ENCODE measurements around the gene AMDHD2. TPM values are rescaled to one million over a fixed set of nuclear protein-coding genes. Genes with fewer than 3 reads are reported as not detected.

The AMDHD2 gene
- total and polyA plus RNA-seq, 2 of the 8 experiments (the other 6 are each of a cell fraction or from before 2014, with no cell fraction given) = 43.0 to 54.6 TPM

- peaks cover 0 to 15% (median 4%) of the 10 kb centered on the region in 4 experiments; a peak in 4 of 8 replicates for H3K36me3 ChIP-seq (ENCODE audit: control insufficient read depth in 2 of 4, insufficient read depth in 4 of 4, low read length in 3 of 4)
- H2BK12ac ChIP-seq (ENCODE audit: low read depth, low read length) = no peak overlapping the region
- H3K9me3 ChIP-seq (ENCODE audit: insufficient read depth in 2 of 2, low read depth in 1 of 2, low read length in 1 of 2) = no peaks in the 10 kb centered on the region
- H3K9ac ChIP-seq (replicated peaks in 1 of 4; ENCODE audit: extremely low read depth in 1 of 4, low read depth in 3 of 4, low read length in 3 of 4) = no peak overlapping the region
- H3K18ac ChIP-seq (ENCODE audit: extremely low read depth, low read length) = no peak overlapping the region
- 0 out of 4 replicates have a peak, but pooled peaks cover 0 to 2% of the 10 kb centered on the region in 2 experiments for H3K79me2 ChIP-seq (ENCODE audit: control insufficient read depth in 1 of 2, insufficient read depth in 2 of 2, low read length in 2 of 2)
- no peak for TF ChIP-seq RXRA (IDR thresholded peaks at IDR 0.05; ENCODE audit: insufficient read depth, low read depth, low read length)
- no peak for TF ChIP-seq JUN (IDR thresholded peaks at IDR 0.05; ENCODE audit: low read depth, low read length)
- no peak for TF ChIP-seq MAFK (IDR thresholded peaks at IDR 0.05; ENCODE audit: low read depth, low read length)
- TF ChIP-seq SIX5 (IDR thresholded peaks at IDR 0.05; ENCODE audit: low read depth, low read length) = no peak
- TF ChIP-seq FOSL1 (IDR thresholded peaks at IDR 0.05; ENCODE audit: insufficient read depth, low read depth, low read length) = no peak
- no peak for TF ChIP-seq CBX8 (IDR thresholded peaks at IDR 0.05; ENCODE audit: borderline replicate concordance, low read depth, low read length)
- TF ChIP-seq USF2 (IDR thresholded peaks at IDR 0.05; ENCODE audit: low read length) = no peak
- no peak overlapping the region for H2BK20ac ChIP-seq (ENCODE audit: low read length)
- H3K27me3 ChIP-seq (replicated peaks in 1 of 4; ENCODE audit: control insufficient read depth in 3 of 4, extremely low read depth in 1 of 4, insufficient read depth in 3 of 4, low read length in 3 of 4) = no peaks in the 10 kb centered on the region
- H2BK5ac ChIP-seq (ENCODE audit: low read depth, low read length) = no peak overlapping the region
- H3K14ac ChIP-seq (ENCODE audit: insufficient read length) = no peak overlapping the region
- H2AK5ac ChIP-seq (ENCODE audit: low read depth, low read length) = no peak overlapping the region
- H2BK120ac ChIP-seq (replicated peaks; ENCODE audit: low read depth, low read length) = no peak overlapping the region
- 94% methylated on average over 5 of the region's 5 CpGs; no CpG with 5 or more reads in 1 of the 2 experiments for WGBS, 2 experiments (ENCODE audit: extremely low coverage in 1 of 2, insufficient coverage in 1 of 2, insufficient read length in 1 of 2, insufficient replicate concordance in 2 of 2, low coverage in 1 of 2, low lambda C conversion rate in 2 of 2, missing lambda C conversion rate in 1 of 2)
- H3K4me1 ChIP-seq (replicated peaks in 1 of 4; ENCODE audit: control insufficient read depth in 3 of 4, insufficient read depth in 4 of 4, low read length in 3 of 4) = no peaks in the 10 kb centered on the region
- H3K27ac ChIP-seq (ENCODE audit: low read depth, low read length) = no peak overlapping the region
- no peak overlapping the region for H3K4ac ChIP-seq (replicated peaks; ENCODE audit: insufficient read length, low read depth, low read length)
- H4K8ac ChIP-seq (ENCODE audit: extremely low read depth, insufficient read depth, low read length) = no peak overlapping the region
- no peak overlapping the region for H3K56ac ChIP-seq (replicated peaks; ENCODE audit: insufficient read length, low read depth, low read length)
- H4K20me1 ChIP-seq (replicated peaks in 1 of 2; ENCODE audit: control insufficient read depth in 1 of 2, insufficient read depth in 2 of 2, low read length in 2 of 2) = peaks cover 0 to 9% of the 10 kb centered on the region in 2 experiments
- no peak overlapping the region for H3K4me2 ChIP-seq (ENCODE audit: insufficient read depth in 1 of 2, low read depth in 2 of 2, low read length in 2 of 2)
- H3K79me1 ChIP-seq (ENCODE audit: low read depth, low read length) = peaks cover 2% of the 10 kb centered on the region; the same call in 1 of the 2 replicates
- H3K4me3 ChIP-seq (ENCODE audit: extremely low read depth in 1 of 4, insufficient read depth in 2 of 4, low read depth in 3 of 4, low read length in 4 of 4) = no peak overlapping the region
- no peak overlapping the region for H2BK15ac ChIP-seq (ENCODE audit: low read length)
- no peak overlapping the region for H4K91ac ChIP-seq (replicated peaks; ENCODE audit: insufficient read length, low read length)
- CTCF ChIA-PET (ENCODE audit: partially characterized antibody) = no interaction called here
- FAIRE-seq (no peak), DNase-seq (ENCODE audit: low read depth in 1 of 2, low spot score in 2 of 2) (no peak)
- no peak overlapping the region for H2AFZ ChIP-seq (ENCODE audit: low read length)
- H3K23ac ChIP-seq (ENCODE audit: insufficient read length) = no peak overlapping the region
- POLR2A ChIA-PET (ENCODE audit: partially characterized antibody) = interaction anchor here (0.7 kb wide), 1 partner anchor 222 kb away, joined by 4 read pairs; no protein-coding TSS in a partner anchor
- H3K23me2 ChIP-seq (ENCODE audit: low read depth, low read length) = no peaks in the 10 kb centered on the region
- H4K5ac ChIP-seq (ENCODE audit: insufficient read length, low read depth, low read length) = no peak overlapping the region
Observed at GRCh38 chr16:2494616-2495015, 25.6 kb upstream of the AMDHD2 start.

Data from H1 (cell line).